Pancreas (tissue), 10 donors: ENCODE results near the gene TGM3. TPM values are rescaled to one million over a fixed set of nuclear protein-coding genes. Genes with fewer than 3 reads are reported as not detected.

Experiments
- ATAC-seq, 4 donors: fragments of 200-7000 bp; cut with Tn5 transposase; one replicate each; pipeline versions ENCODE4 v1.8.0 to v1.9.1; 2020; ENCODE audit warnings: mild to moderate bottlenecking in 4 of 4, moderate library complexity in 4 of 4
- DNase-seq, 6 donors: peaks; one replicate each; pipeline ENCODE4 v3.0.0-alpha.2; 2020
- FAIRE-seq: peaks from 2 replicates; lab custom pipeline; 2012; peaks lifted over from hg19 to GRCh38; lab: Jason Lieb, UNC
- H3K27ac ChIP-seq, 4 donors: fragments of 200-600 bp; sonication (generic); 1 replicate in 3 of 4; 2 replicates in 1 of 4; pipeline versions ENCODE4 v1.5.0 to v1.8.0; 2020
- H3K27me3 ChIP-seq, 4 donors: fragments of 200-600 bp; one replicate each; pipeline ENCODE4 v1.8.0; 2021
- H3K36me3 ChIP-seq, 3 donors: fragments of 200-600 bp; sonication (generic) in 1 of 3; one replicate each; pipeline versions ENCODE4 v1.5.0 to v1.8.0; 2020 to 2021
- H3K4me1 ChIP-seq, 3 donors: fragments of 200-600 bp; one replicate each; pipeline ENCODE4 v1.8.0; 2021
- H3K4me3 ChIP-seq, 4 donors: fragments of 200-600 bp; sonication (generic) in 2 of 4; one replicate each; pipeline versions ENCODE4 v1.5.0 to v1.8.0; 2020 to 2021
- H3K9me3 ChIP-seq, 4 donors: fragments of 200-600 bp; one replicate each; pipeline ENCODE4 v1.8.0; 2021
- WGBS, 2 donors: extraction: QIAGEN DNeasy Blood & Tissue Kit; methylation state at CpG; one replicate each; pipeline ENCODE4 v1.1.7; 2013; 5-methylcytosine and 5-hydroxymethylcytosine counted together
- intact Hi-C, 3 donors: fragments of 100-400 bp; cut with DNase I; formaldehyde crosslinking; loops; one replicate each; pipeline versions ENCODE4 v1.11.1 to v1.14.2; 2022
- polyA plus RNA-seq, 2 donors: library from polyadenylated mRNA; stranded (reverse); fragments of 200-250 nt; gene quantifications; one replicate each; pipeline ENCODE4 v1.2.3, GENCODE V29; 2013
- total RNA-seq, 6 donors: library from RNA; stranded (reverse); fragmentation: NEBNext Ultra II Directional in 4 of 6; extraction: Animal tissue kit (Norgen Biotek cat#: 25700) in 4 of 6; gene quantifications; one replicate each; pipeline versions ENCODE4 v1.2.1 to v1.2.4, GENCODE V29; 2021 to 2023
- TF ChIP-seq, protein P1 (sequence below), 4 donors: fragments of 200-600 bp; sonication (generic) in 3 of 4; IDR thresholded peaks; one replicate each; pipeline versions ENCODE4 v1.5.0 to v1.8.0; 2021; ENCODE audit warnings: antibody characterized with exemption in 4 of 4
- donor health status: healthy with polysubstance abuse.
- donor health status: DM: no; HTN: no; CAD: no; lungs with moderate emphysema.
- donor health status: DM: no; HTN: no; CAD: no.
- donor health status: control.
- donor health status: control.
- donor health status: Bipolar disorder and iron deficiency.
- donor health status: DM: yes; HTN: yes; CAD: no.
- donor health status: DM: no; HTN: no; CAD: no.
- donor health status: DM: no; HTN: no; CAD: no.
- donor health status: DM: yes; HTN: yes; CAD: no.

The TGM3 gene
- total and polyA plus RNA-seq, 8 donors: 0.06 to 0.40 (median 0.31) TPM; not detected in 3

DNA sequence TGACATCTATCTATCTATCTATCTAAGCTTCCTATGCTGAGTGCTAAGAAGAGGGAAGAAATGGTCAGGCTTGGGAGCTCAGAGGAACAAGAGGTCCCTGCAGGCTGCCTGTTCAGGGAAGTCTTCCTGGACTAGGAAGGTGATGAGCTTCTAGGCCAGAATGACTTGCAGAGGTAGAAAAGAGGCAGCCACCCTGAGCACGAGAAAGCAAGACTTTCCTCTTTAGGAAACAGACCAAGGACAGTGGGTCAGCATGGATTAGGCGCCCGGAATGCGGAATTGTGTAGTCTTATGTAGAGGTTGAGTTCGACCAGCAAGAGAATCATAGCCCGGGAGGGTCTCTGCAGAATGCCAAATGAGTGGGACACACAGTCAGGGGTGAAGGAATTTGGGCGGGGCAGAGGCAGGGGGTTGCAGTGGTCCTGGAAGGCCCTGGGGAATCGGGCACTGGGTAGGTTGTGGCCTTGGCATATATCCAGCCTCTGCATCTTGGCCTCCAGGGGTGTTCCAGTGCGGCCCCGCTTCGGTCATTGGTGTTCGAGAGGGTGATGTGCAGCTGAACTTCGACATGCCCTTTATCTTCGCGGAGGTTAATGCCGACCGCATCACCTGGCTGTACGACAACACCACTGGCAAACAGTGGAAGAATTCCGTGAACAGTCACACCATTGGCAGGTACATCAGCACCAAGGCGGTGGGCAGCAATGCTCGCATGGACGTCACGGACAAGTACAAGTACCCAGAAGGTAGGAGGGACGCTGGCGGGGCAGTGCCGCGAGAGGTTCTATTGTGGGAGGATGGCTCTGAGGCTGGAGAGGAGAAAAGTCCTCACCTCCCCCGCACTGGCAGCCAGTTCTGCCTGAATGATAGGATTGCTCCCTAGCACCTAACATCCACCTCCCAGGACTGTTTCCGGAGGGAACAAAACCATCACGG, 32.1 kb downstream of the TGM3 start:
- Histone ChIP-seq H3K36me3 (no peaks in the 10 kb centered on the region), H3K9me3 (no peaks in the 10 kb centered on the region), H3K27me3 (no peaks in the 10 kb centered on the region), H3K4me1 (no peaks in the 10 kb centered on the region), H3K27ac (no peak overlapping the region), H3K4me3 (no peak overlapping the region)
- TF ChIP-seq, protein P1, sequence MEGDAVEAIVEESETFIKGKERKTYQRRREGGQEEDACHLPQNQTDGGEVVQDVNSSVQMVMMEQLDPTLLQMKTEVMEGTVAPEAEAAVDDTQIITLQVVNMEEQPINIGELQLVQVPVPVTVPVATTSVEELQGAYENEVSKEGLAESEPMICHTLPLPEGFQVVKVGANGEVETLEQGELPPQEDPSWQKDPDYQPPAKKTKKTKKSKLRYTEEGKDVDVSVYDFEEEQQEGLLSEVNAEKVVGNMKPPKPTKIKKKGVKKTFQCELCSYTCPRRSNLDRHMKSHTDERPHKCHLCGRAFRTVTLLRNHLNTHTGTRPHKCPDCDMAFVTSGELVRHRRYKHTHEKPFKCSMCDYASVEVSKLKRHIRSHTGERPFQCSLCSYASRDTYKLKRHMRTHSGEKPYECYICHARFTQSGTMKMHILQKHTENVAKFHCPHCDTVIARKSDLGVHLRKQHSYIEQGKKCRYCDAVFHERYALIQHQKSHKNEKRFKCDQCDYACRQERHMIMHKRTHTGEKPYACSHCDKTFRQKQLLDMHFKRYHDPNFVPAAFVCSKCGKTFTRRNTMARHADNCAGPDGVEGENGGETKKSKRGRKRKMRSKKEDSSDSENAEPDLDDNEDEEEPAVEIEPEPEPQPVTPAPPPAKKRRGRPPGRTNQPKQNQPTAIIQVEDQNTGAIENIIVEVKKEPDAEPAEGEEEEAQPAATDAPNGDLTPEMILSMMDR (IDR thresholded peaks at IDR 0.05): no peak
- intact Hi-C loops: no loop called here
- no peak for DNase-seq
- no peak for FAIRE-seq
- WGBS, 2 donors: 77 to 87% methylated on average over 29 to 30 of the region's 30 CpGs
- no peak for ATAC-seq

DNA sequence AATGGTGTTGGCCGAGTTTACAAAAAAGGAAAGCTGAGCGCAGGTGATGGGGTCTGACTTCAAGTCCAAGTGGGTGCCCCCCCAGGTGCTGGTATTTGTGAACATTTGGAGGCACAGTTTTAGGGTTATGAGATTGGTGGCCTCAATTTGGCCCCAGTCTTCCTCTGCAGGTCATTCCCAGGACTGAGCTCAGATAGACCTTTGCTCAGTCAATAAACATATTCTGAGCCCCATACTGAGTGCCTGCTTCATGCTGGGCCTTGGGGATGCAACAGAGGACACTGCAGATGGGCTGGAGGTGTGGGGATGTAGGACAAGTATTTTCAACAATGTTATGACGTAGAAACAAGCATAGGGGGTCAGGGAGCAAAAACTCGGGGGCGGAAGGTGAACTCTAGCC, 33.5 kb downstream of the TGM3 start:
- TF ChIP-seq, protein P1 (IDR thresholded peaks at IDR 0.05): no peak
- FAIRE-seq (no peak), ATAC-seq (no peak), DNase-seq (no peak)
- no peaks in the 10 kb centered on the region for H3K27me3 ChIP-seq
- no peaks in the 10 kb centered on the region for H3K36me3 ChIP-seq
- WGBS, 2 donors: 68 to 84% methylated on average over 5 of the region's 5 CpGs
- H3K9me3 ChIP-seq: no peaks in the 10 kb centered on the region
- no peak overlapping the region for H3K4me3 ChIP-seq
- no peak overlapping the region for H3K27ac ChIP-seq
- H3K4me1 ChIP-seq: no peaks in the 10 kb centered on the region
- intact Hi-C loops: no loop called here

DNA sequence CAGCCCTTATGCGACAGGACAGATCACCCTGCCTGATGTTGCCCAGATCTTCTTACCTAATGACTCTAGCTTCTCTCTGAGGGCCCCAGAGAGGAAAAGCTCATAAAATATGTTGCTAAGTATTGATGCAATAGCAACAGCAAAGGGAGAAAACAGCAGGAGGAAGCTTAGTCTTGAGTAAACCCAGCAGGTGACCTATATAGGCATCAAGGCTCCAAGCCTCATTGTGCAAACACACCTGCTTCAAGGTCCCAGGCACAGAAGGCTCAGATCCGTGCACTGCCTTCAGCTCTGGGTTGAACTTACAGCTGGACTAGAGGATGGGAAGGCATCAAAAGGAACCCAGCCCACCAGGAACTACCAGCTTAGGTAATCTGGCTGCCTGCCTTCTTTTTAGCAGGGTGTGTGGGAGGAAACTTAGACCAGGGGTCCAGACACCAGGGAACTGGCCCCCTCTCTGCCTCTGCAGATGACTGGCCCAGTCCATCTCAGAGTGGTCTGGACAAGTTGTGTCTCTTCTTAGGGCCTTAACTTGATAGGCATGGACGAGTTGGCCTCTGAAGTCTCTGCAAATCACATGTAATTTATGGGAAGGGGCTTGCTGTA, 34.4 kb downstream of the TGM3 start:
- Histone ChIP-seq H3K4me1 (no peaks in the 10 kb centered on the region), H3K27ac (no peak overlapping the region), H3K27me3 (no peaks in the 10 kb centered on the region), H3K4me3 (no peak overlapping the region), H3K36me3 (no peaks in the 10 kb centered on the region), H3K9me3 (no peaks in the 10 kb centered on the region)
- 52 to 59% methylated on average over 3 of the region's 3 CpGs for WGBS, 2 donors
- ATAC-seq: peak in 3 of 4 donors; percentile 44 to 92 (median 86)
- no peak for FAIRE-seq
- intact Hi-C loops: no loop called here
- TF ChIP-seq, protein P1 (IDR thresholded peaks at IDR 0.05): no peak
- DNase-seq: peak in 1 of 6 donors; percentile 31

DNA sequence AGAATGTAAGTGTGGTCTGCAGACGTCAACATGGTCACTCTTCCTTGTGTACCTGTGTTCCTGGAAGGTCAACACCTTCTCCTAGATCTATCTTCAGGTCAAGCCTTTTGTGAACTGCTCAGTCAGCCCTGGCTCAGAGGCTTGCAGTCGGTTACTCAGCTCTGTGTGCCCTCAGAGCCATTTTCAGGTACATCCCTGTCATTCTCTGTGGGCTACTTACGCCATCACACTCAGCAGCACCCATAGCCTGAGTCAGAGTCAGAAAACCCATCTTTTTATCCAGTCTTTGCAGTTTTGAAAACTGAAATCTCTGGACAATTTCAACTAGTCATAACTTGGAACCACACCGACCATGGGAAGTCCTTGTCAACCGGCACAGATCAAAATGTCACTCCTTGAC, 35.3 kb downstream of the TGM3 start:
- no peak overlapping the region for H3K4me3 ChIP-seq
- no peaks in the 10 kb centered on the region for H3K36me3 ChIP-seq
- intact Hi-C loops: no loop called here
- DNase-seq: no peak
- TF ChIP-seq, protein P1 (IDR thresholded peaks at IDR 0.05): no peak
- H3K4me1 ChIP-seq: no peaks in the 10 kb centered on the region
- WGBS, 2 donors: 80 to 87% methylated on average over 5 of the region's 5 CpGs
- H3K9me3 ChIP-seq: no peaks in the 10 kb centered on the region
- no peaks in the 10 kb centered on the region for H3K27me3 ChIP-seq
- no peak for FAIRE-seq
- H3K27ac ChIP-seq: no peak overlapping the region
- ATAC-seq: no peak
